ENCODE data around the gene CHAC1.
"Not testable (repeated sequence)": the region's sequence is repeated elsewhere in the genome, so short reads cannot be mapped to it uniquely, and the experiment has no call there.

CHAC1 gene

GRCh38 chr15:40937762-40938535 is 15.3 kb upstream of the CHAC1 start:
- DNase-seq (ENCODE audit: low spot score): no peak

- no peak for DNase-seq (ENCODE audit: low spot score)
Observed at GRCh38 chr15:40938536-40938870, 14.8 kb upstream of the CHAC1 start.

GRCh38 chr15:40940296-40940801 is 12.9 kb upstream of the CHAC1 start:
- no peak for DNase-seq (ENCODE audit: low spot score)

- DNase-seq (ENCODE audit: low spot score): no peak
Observed at GRCh38 chr15:40941068-40941527, 12.2 kb upstream of the CHAC1 start.

GRCh38 chr15:40941528-40942336 is 11.5 kb upstream of the CHAC1 start:
- DNase-seq (ENCODE audit: low spot score): peak; percentile 85

GRCh38 chr15:40942337-40942854 is 10.9 kb upstream of the CHAC1 start:
- DNase-seq (ENCODE audit: low spot score): no peak

- DNase-seq (ENCODE audit: low spot score): no peak
Observed at GRCh38 chr15:40942878-40943277, 10.4 kb upstream of the CHAC1 start.

GRCh38 chr15:40943764-40944365 is 9.4 kb upstream of the CHAC1 start:
- DNase-seq (ENCODE audit: low spot score): no peak

- DNase-seq (ENCODE audit: low spot score): no peak
Observed at GRCh38 chr15:40944510-40945296, 8.6 kb upstream of the CHAC1 start.

GRCh38 chr15:40948706-40949473 is 4.4 kb upstream of the CHAC1 start:
- no peak for DNase-seq (ENCODE audit: low spot score)

GRCh38 chr15:40949756-40950207 is 3.5 kb upstream of the CHAC1 start:
- DNase-seq (ENCODE audit: low spot score): no peak

- DNase-seq (ENCODE audit: low spot score): no peak
Observed at GRCh38 chr15:40951764-40952163, 1.5 kb upstream of the CHAC1 start.

- DNase-seq (ENCODE audit: low spot score): no peak
Observed at GRCh38 chr15:40952301-40952900, 870 bp upstream of the CHAC1 start.

- no peak for DNase-seq (ENCODE audit: low spot score)
Observed at GRCh38 chr15:40953713-40954074, 423 bp downstream of the CHAC1 start.

- not testable (repeated sequence) for DNase-seq (ENCODE audit: low spot score)
Observed at GRCh38 chr15:40954158-40954848, 1.0 kb downstream of the CHAC1 start.

- DNase-seq (ENCODE audit: low spot score): no peak
Observed at GRCh38 chr15:40955141-40955903, 2.1 kb downstream of the CHAC1 start.

GRCh38 chr15:40955930-40956540 is 2.8 kb downstream of the CHAC1 start:
- DNase-seq (ENCODE audit: low spot score): no peak

- DNase-seq (ENCODE audit: low spot score): no peak
Observed at GRCh38 chr15:40956541-40956982, 3.3 kb downstream of the CHAC1 start.

Measured in HuH-7.5 (cell line).